HFF-Myc (cell line): ENCODE data around the gene S100A14.
A peak's percentile ranks its signal among the peaks of the same experiment; 100 is the strongest.

ENCODE experiments used
- DNase-seq: peaks from one replicate; pipeline ENCODE4 v3.0.0-alpha.2; 2011; ENCODE audit warnings: low read depth; ENCODE audit errors: extremely low read depth
- H3K4me3 ChIP-seq: replicated peaks from 2 replicates; pipeline ENCODE4 v1.5.1; 2011; ENCODE audit warnings: low read depth, mild to moderate bottlenecking, control low read depth, low read length
- TF ChIP-seq, protein P1 (sequence below): IDR thresholded peaks from 2 replicates; pipeline ENCODE4 v1.5.1; 2012; ENCODE audit warnings: mild to moderate bottlenecking, low read depth, low read length, control low read depth; ENCODE audit errors: missing control alignments

Gene S100A14

DNA sequence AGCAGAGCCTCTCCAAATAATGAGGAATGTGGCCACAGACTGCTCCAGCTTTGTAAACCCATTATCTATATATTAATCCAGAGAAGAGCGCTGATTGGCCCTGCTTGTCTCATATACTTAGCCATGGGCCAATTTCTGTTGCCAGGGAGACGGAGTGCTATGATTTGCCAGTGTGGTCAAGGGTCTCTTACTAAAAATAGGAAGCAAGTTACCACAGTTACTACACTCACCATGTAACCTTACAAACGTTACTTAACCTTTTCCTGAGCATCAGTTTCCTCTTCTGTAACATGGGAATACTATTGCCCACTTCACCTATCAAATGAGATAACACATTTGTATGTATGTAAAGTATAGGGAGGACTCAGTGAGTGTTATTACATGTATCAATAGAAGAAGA, 42.8 kb downstream of the S100A14 start:
- DNase-seq: no peak
- no peak overlapping the region for H3K4me3 ChIP-seq
- TF ChIP-seq, protein P1, sequence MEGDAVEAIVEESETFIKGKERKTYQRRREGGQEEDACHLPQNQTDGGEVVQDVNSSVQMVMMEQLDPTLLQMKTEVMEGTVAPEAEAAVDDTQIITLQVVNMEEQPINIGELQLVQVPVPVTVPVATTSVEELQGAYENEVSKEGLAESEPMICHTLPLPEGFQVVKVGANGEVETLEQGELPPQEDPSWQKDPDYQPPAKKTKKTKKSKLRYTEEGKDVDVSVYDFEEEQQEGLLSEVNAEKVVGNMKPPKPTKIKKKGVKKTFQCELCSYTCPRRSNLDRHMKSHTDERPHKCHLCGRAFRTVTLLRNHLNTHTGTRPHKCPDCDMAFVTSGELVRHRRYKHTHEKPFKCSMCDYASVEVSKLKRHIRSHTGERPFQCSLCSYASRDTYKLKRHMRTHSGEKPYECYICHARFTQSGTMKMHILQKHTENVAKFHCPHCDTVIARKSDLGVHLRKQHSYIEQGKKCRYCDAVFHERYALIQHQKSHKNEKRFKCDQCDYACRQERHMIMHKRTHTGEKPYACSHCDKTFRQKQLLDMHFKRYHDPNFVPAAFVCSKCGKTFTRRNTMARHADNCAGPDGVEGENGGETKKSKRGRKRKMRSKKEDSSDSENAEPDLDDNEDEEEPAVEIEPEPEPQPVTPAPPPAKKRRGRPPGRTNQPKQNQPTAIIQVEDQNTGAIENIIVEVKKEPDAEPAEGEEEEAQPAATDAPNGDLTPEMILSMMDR: no peak

DNA sequence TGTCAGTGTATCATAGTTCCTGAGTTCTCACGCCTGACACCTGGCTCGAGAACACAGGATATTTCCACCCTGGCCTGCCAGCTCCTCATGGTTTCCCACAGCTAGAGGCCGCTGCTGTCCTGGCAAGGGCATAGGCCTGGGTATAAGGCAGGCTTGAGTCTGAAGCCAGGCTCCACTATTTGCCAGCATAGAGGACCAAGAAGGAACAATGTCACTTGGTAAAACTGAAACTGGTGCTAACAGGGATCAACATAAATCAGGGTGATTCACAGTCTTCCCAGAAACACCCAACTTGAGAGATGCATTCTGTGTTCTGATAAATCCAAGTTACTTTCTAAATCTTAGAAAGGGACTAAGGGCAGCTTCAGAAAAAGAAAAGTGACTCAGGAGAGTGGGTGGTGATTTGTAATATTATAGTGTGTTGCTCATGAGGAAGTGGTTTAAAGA, 43.5 kb downstream of the S100A14 start:
- DNase-seq: peak; percentile 68
- no peak overlapping the region for H3K4me3 ChIP-seq
- TF ChIP-seq, protein P1: peak; percentile 95

DNA sequence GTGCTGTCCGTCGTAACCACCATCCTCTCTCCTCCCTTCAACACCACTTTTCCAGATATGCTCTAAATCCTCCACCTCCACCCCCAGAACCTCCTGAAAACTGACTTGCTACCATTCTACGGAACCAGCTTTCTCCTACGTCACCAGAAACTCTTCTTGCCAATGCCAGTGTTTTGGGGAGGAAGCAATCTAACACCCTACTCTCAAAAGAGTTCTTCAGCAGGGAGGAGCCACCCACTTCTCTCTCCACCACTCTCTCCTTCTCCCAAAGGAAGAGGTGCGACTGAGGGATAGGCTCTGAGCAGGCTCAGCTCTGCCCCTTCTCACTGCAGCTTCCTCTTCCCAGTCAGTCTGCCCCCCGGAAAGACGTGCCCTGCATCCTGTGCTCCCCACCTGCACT, 44.4 kb downstream of the S100A14 start:
- TF ChIP-seq, protein P1: no peak
- DNase-seq: no peak
- H3K4me3 ChIP-seq: no peak overlapping the region

DNA sequence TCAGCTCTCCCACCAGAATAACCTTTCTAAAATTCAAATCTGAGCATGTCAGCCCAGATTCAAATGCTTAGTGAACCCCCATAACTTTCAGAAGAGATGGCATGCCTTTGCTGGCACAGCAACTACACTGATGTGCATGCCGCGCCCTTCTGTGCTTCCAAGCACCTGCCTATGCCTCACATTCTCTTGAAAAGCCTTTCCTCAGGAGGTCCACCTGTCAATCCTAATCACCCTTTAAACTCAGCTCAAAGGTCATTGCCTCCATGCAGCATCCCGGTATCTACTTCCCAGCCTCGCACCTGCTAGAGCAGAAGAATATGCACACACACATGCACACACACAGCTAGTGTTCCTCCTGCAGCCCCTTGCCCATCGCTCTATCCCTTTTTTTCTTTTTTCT, 45.3 kb downstream of the S100A14 start:
- TF ChIP-seq, protein P1: no peak
- H3K4me3 ChIP-seq: no peak overlapping the region
- no peak for DNase-seq

DNA sequence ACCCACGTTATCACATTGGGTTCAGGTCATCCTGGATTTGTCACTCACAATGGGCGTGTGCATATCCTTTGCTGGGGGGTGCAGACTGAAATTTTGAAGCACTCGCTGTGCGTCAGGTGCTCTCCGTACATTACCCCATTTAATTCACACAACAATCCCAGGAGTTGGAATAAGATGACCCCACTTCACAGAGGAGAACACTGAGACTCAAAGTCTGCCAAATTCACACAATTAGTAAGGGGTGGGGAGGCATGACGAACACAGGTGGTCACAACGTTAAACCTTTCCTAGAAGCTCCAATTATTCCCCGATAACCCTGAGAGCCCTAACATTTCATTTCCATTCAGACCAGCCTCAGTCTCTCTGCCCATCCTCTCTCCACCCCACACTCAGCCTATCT, 46.7 kb downstream of the S100A14 start:
- DNase-seq: no peak
- TF ChIP-seq, protein P1: no peak
- no peak overlapping the region for H3K4me3 ChIP-seq

DNA sequence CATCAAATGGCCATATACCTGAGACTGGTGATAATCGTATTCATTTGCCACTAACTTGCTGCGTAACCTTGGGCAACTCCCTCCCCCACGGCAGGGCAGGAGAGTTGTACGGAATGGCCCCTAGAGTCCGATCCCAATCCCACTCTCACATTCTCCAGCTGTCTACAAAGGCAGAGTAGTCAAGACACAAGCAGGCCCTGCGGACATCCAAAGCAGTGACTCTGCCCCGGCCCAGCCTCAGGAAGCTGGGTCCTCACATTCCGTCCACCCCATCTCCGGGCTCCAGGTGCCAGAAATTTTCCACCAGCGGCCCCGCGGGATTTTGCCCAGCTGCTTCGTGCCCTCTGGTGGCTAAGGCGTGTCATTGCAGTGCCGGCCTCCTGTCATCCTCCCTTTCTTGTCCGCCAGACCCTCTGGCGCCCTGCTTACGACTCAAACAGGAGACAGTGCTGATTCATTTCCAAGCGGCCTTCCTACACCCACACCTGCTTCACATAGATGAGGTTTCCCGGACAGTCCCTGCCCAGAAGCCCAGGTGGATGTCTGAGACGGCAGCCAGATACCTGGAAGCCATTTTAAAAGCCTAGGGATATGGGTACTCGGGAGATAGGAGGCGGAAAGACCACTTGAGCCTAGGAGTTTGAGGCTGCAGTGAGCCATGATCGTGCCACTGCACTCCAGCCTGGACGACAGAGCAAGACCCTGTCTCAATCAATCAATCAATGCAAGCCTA, 47.6 kb downstream of the S100A14 start:
- TF ChIP-seq, protein P1: peak; percentile 99
- 0 out of 2 replicates have a peak overlapping the region, but pooled peaks have one; percentile 8 for H3K4me3 ChIP-seq
- DNase-seq: peak; percentile 82
